Right lobe of liver (tissue), 6 donors: Measurements from ENCODE around the gene RPS23. TPM values are rescaled to one million over a fixed set of nuclear protein-coding genes. Genes with fewer than 3 reads are reported as not detected.

ENCODE experiments used
- ATAC-seq, 4 donors: fragments of 200-7000 bp; cut with Tn5 transposase; one replicate each; pipeline ENCODE4 v1.9.1; 2020; ENCODE audit warnings: mild to moderate bottlenecking in 4 of 4, moderate library complexity in 4 of 4
- DNase-seq, 3 donors: peaks; one replicate each; pipeline ENCODE4 v3.0.0-alpha.2; 2020
- H3K27ac ChIP-seq, 3 donors: fragments of 200-600 bp; one replicate each; pipeline ENCODE4 v1.8.0; 2022
- H3K27me3 ChIP-seq, 2 donors: fragments of 200-600 bp; one replicate each; pipeline ENCODE4 v1.8.0; 2022
- H3K36me3 ChIP-seq, 4 donors: fragments of 200-600 bp; sonication (generic) in 1 of 4; one replicate each; pipeline versions ENCODE4 v1.5.1 to v1.8.0; 2017 to 2022; ENCODE audit warnings: control low read depth in 1 of 4
- H3K4me1 ChIP-seq, 4 donors: fragments of 200-600 bp; sonication (generic) in 1 of 4; one replicate each; pipeline versions ENCODE4 v1.5.1 to v1.8.0; 2017 to 2022; ENCODE audit warnings: control low read depth in 1 of 4
- H3K4me3 ChIP-seq, 3 donors: fragments of 200-600 bp; one replicate each; pipeline ENCODE4 v1.8.0; 2022
- H3K9me3 ChIP-seq, 4 donors: fragments of 200-600 bp; sonication (generic) in 1 of 4; one replicate each; pipeline versions ENCODE4 v1.5.1 to v1.8.0; 2017 to 2022; ENCODE audit warnings: control low read depth in 1 of 4
- POLR2A ChIP-seq: fragments of 450-650 bp; IDR thresholded peaks from one replicate; pipeline ENCODE4 v1.6.1; 2017; ENCODE audit warnings: antibody characterized with exemption, mild to moderate bottlenecking
- WGBS: methylation state at CpG from one replicate; pipeline ENCODE4 v1.1.6; 2018; ENCODE audit warnings: low coverage, low lambda C conversion rate; ENCODE audit not compliant: insufficient coverage; ENCODE audit errors: missing lambda C conversion rate; 5-methylcytosine and 5-hydroxymethylcytosine counted together
- intact Hi-C, 2 donors: fragments of 100-400 bp; cut with DNase I; formaldehyde crosslinking; loops; one replicate each; pipeline versions ENCODE4 v1.11.2 to v1.14.1; 2022
- total RNA-seq, 6 experiments: library from RNA; depleted of rRNA in 2 of 6; stranded (reverse); fragments of >200 nt in 2 of 6; fragmentation: NEBNext Ultra II Directional in 3 of 6; extraction: Animal tissue kit (Norgen Biotek cat#: 25700) in 3 of 6; gene quantifications; one replicate each; pipeline versions ENCODE4 v1.1.0 to v1.2.4, GENCODE V29; 2016 to 2023
- TF ChIP-seq, protein P1 (sequence below), 4 donors: fragments of 200-600 bp in 3 of 4; fragments of 450-650 bp in 1 of 4; IDR thresholded peaks; one replicate each; pipeline versions ENCODE4 v1.5.1 to v1.8.0; 2016 to 2022; ENCODE audit warnings: antibody characterized with exemption in 4 of 4, mild to moderate bottlenecking in 2 of 4
- donor health status: DM: no; HTN: yes; CAD: no.
- donor health status: DM: no; HTN: no; CAD: no.
- donor health status: DM: no; HTN: no; CAD: no.
- donor health status: DM: no; HTN: yes; CAD: no.
- donor health status: DM: no; HTN: yes; CAD: no.

The RPS23 gene
- total RNA-seq, 6 experiments from 2014 or later = 529 to 716 (median 601) TPM

DNA sequence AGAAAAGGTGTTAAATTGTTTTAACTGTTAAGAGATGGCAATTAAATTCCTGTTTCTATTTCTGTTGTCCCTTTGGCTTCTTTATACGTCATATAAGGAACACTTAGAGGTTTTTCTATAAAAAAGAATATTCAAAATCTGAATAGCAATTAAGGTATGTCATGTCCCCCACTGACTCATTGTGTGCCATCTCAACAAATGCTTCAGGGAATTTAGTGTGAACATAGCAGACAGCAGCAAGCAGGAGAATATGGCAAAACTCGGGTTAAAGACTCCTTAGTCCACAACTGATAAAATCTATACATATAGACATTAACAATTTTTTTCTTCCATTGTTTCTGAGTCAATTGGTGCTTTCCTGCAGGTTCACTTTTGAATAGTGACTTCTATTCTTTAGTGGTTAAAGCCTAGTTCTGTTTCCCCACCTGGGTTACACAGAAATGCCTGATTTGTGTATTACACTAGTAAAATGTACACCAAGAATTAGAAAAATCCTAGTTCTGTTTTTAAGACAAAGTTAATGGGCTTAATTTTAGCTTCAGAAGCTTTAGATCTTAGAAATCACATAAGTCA lies 17.9 kb upstream of the RPS23 start:
- no peak for DNase-seq
- WGBS = 66% methylated on average over 2 of the region's 2 CpGs
- intact Hi-C loops = no loop called here
- Histone ChIP-seq H3K4me1 (no peaks in the 10 kb centered on the region), H3K4me3 (no peak overlapping the region), H3K27me3 (no peaks in the 10 kb centered on the region), H3K9me3 (no peaks in the 10 kb centered on the region), H3K36me3 (no peaks in the 10 kb centered on the region), H3K27ac (no peak overlapping the region)
- TF ChIP-seq, protein P1, sequence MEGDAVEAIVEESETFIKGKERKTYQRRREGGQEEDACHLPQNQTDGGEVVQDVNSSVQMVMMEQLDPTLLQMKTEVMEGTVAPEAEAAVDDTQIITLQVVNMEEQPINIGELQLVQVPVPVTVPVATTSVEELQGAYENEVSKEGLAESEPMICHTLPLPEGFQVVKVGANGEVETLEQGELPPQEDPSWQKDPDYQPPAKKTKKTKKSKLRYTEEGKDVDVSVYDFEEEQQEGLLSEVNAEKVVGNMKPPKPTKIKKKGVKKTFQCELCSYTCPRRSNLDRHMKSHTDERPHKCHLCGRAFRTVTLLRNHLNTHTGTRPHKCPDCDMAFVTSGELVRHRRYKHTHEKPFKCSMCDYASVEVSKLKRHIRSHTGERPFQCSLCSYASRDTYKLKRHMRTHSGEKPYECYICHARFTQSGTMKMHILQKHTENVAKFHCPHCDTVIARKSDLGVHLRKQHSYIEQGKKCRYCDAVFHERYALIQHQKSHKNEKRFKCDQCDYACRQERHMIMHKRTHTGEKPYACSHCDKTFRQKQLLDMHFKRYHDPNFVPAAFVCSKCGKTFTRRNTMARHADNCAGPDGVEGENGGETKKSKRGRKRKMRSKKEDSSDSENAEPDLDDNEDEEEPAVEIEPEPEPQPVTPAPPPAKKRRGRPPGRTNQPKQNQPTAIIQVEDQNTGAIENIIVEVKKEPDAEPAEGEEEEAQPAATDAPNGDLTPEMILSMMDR (IDR thresholded peaks at IDR 0.05) = no peak
- no peak for TF ChIP-seq POLR2A
- ATAC-seq = no peak

- Histone ChIP-seq H3K36me3 (no peaks in the 10 kb centered on the region), H3K4me1 (no peaks in the 10 kb centered on the region), H3K27ac (no peak overlapping the region), H3K9me3 (no peaks in the 10 kb centered on the region), H3K27me3 (no peaks in the 10 kb centered on the region), H3K4me3 (no peak overlapping the region)
- intact Hi-C loops = no loop called here
- no peak for TF ChIP-seq POLR2A
- TF ChIP-seq, protein P1 (IDR thresholded peaks at IDR 0.05) = no peak
- DNase-seq (no peak), ATAC-seq (no peak)
Observed at GRCh38 chr5:82295144-82295543, 17.0 kb upstream of the RPS23 start.

GRCh38 chr5:82291420-82291819 lies 13.3 kb upstream of the RPS23 start:
- no peaks in the 10 kb centered on the region for H3K4me1 ChIP-seq
- DNase-seq = no peak
- no peaks in the 10 kb centered on the region for H3K9me3 ChIP-seq
- H3K36me3 ChIP-seq = no peaks in the 10 kb centered on the region
- ATAC-seq = no peak
- intact Hi-C loops = no loop called here
- TF ChIP-seq, protein P1 (IDR thresholded peaks at IDR 0.05) = no peak
- no peak for TF ChIP-seq POLR2A
- no peak overlapping the region for H3K27ac ChIP-seq
- no peak overlapping the region for H3K4me3 ChIP-seq
- 67% methylated on average over 2 of the region's 2 CpGs for WGBS
- H3K27me3 ChIP-seq = no peaks in the 10 kb centered on the region

DNA sequence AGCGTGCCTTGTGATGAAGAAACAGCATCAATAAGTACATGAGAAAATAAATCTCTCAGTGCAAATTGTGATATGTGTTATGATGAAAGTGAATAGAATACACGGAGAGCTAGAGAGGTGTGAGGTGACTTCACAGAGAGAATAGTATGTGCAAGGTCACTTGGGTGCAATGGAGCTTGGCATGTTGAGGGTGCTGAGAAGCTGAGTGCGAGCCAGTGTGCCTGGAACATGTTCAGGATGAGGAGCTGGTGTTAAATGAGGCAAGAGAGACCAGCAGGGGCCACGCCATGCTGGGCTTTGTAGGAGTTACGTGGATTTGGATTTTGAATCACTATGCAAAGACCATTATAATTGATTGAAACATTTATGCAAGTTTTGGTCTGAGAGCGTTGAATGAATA lies 12.8 kb upstream of the RPS23 start:
- no peak for ATAC-seq
- 88% methylated on average over 5 of the region's 6 CpGs for WGBS

More for the DNA sequence above, 12.8 kb upstream of the RPS23 start:
- TF ChIP-seq POLR2A = no peak
- TF ChIP-seq, protein P1 (IDR thresholded peaks at IDR 0.05) = no peak
- no peaks in the 10 kb centered on the region for H3K9me3 ChIP-seq
- no peaks in the 10 kb centered on the region for H3K4me1 ChIP-seq
- H3K36me3 ChIP-seq = no peaks in the 10 kb centered on the region
- no peak overlapping the region for H3K27ac ChIP-seq
- H3K4me3 ChIP-seq = no peak overlapping the region
- no peak for DNase-seq
- no peaks in the 10 kb centered on the region for H3K27me3 ChIP-seq
- intact Hi-C loops = no loop called here
